Vagina (tissue), 2 donors: ENCODE data around the gene NRP1.

Experiments used
- CTCF ChIP-seq, 3 experiments: fragments of 450-650 bp in 2 of 3; fragments of 200-600 bp in 1 of 3; sonication (generic) in 1 of 3; IDR thresholded peaks; one replicate each; pipeline ENCODE4 v1.5.1; 2017 to 2019; ENCODE audit warnings: antibody characterized with exemption in 3 of 3, mild to moderate bottlenecking in 2 of 3, moderate library complexity in 2 of 3
- POLR2A ChIP-seq, 2 donors: fragments of 450-650 bp; IDR thresholded peaks; one replicate each; pipeline ENCODE4 v1.6.1; 2017; ENCODE audit warnings: antibody characterized with exemption in 2 of 2, mild to moderate bottlenecking in 2 of 2, moderate library complexity in 2 of 2
- POLR2AphosphoS5 ChIP-seq, 2 donors: sonication (generic); formaldehyde crosslinking; IDR thresholded peaks; one replicate each; pipeline ENCODE4 v1.9.0; 2017; ENCODE audit warnings: antibody characterized with exemption in 2 of 2, mild to moderate bottlenecking in 2 of 2, low read depth in 1 of 2; ENCODE audit not compliant: insufficient read depth in 1 of 2

- no peak for TF ChIP-seq CTCF (IDR thresholded peaks at IDR 0.05)
- TF ChIP-seq POLR2A (IDR thresholded peaks at IDR 0.05) = no peak
- TF ChIP-seq POLR2AphosphoS5 (IDR thresholded peaks at IDR 0.05; ENCODE audit: insufficient read depth in 1 of 2, low read depth in 1 of 2) = no peak
Observed at GRCh38 chr10:33186150-33186549, 148.3 kb downstream of the NRP1 start.
